HCT116 (cell line): ENCODE results near the gene EIF4E2. TPM values are rescaled to one million over a fixed set of nuclear protein-coding genes. Genes with fewer than 3 reads are reported as not detected.

Source experiments
- ATAC-seq: fragments of 200-7000 bp; cut with Tn5 transposase; 2 replicates; pipeline ENCODE4 v1.9.1; 2020; ENCODE audit warnings: mild to moderate bottlenecking, moderate library complexity
- BruUV-seq: library from RNA; stranded (reverse); fragments of 400-500 nt; replicated peaks from 2 replicates; lab custom pipeline; 2021; lab: Mats Ljungman, UMichigan
- CTCF ChIA-PET: fragments of 300-600 bp; sonication (Branson Sonifier 250); formaldehyde crosslinking; loops from one replicate; lab custom pipeline; 2021; ENCODE audit warnings: antibody characterized with exemption; lab: Charles Lee
- POLR2A ChIA-PET: fragments of 300-600, 350-600 bp; sonication (Branson Sonifier 250); formaldehyde crosslinking; loops from one replicate; lab custom pipeline; 2021; ENCODE audit warnings: antibody characterized with exemption; lab: Charles Lee
- RAD21 ChIA-PET, 2 experiments: fragments of 300-600 bp; sonication (Branson Sonifier 250); formaldehyde crosslinking; loops; one replicate each; lab custom pipeline; 2023; ENCODE audit warnings: low total read pairs in 2 of 2; ENCODE audit not compliant: uncharacterized antibody in 2 of 2, unreplicated experiment in 2 of 2, low non-redundant PET in 1 of 2; lab: Charles Lee
- DNase-seq: peaks from one replicate; pipeline ENCODE4 v3.0.0-alpha.2; 2010; ENCODE audit warnings: low read depth, low spot score
- H2AFZ ChIP-seq: fragments of 200-600 bp; shearing (Covaris generic), sonication (generic); 2 replicates; pipeline ENCODE4 v1.6.1; 2017; ENCODE audit warnings: low read depth, mixed run types, mixed read lengths, antibody characterized with exemption, low read length; ENCODE audit not compliant: poor library complexity, severe bottlenecking
- H3K27ac ChIP-seq: 2 replicates; pipeline ENCODE4 v1.5.1; 2012; ENCODE audit warnings: low read depth, low read length
- H3K27me3 ChIP-seq: fragments of 200-600 bp; sonication (generic); 2 replicates; pipeline ENCODE4 v1.6.1; 2016; ENCODE audit warnings: mixed run types, low read length, mixed read lengths; ENCODE audit not compliant: insufficient read depth
- H3K36me3 ChIP-seq, 2 experiments: fragments of 200-500 bp in 1 of 2; fragments of 200-600 bp in 1 of 2; sonication (Bioruptor generic) in 1 of 2; sonication (generic) in 1 of 2; 2 replicates each; pipeline versions ENCODE4 v1.5.1 to v1.6.1; 2014 to 2016; ENCODE audit warnings: low read length in 2 of 2, inconsistent platforms in 1 of 2, mixed read lengths in 1 of 2, mixed run types in 1 of 2; ENCODE audit not compliant: insufficient read depth in 2 of 2, control insufficient read depth in 1 of 2
- H3K4me1 ChIP-seq, 2 experiments: fragments of 200-600 bp in 1 of 2; sonication (generic) in 1 of 2; 2 replicates each; pipeline versions ENCODE4 v1.5.1 to v1.6.1; 2012 to 2017; ENCODE audit warnings: low read length in 2 of 2, inconsistent platforms in 1 of 2, mild to moderate bottlenecking in 1 of 2, mixed read lengths in 1 of 2, mixed run types in 1 of 2, moderate library complexity in 1 of 2; ENCODE audit not compliant: insufficient read depth in 2 of 2, control insufficient read depth in 1 of 2
- H3K4me2 ChIP-seq: fragments of 200-600 bp; sonication (generic); 2 replicates; pipeline ENCODE4 v1.6.1; 2017; ENCODE audit warnings: mixed run types, low read length, mixed read lengths
- H3K4me3 ChIP-seq, 2 experiments: fragments of 200-600 bp in 1 of 2; sonication (generic) in 1 of 2; replicated peaks in 1 of 2; 2 replicates each; pipeline ENCODE4 v1.5.1; 2011 to 2016; ENCODE audit warnings: low read length in 2 of 2, control low read depth in 1 of 2, low read depth in 1 of 2, mild to moderate bottlenecking in 1 of 2, mixed read lengths in 1 of 2, mixed run types in 1 of 2
- H3K79me2 ChIP-seq: fragments of 200-600 bp; sonication (generic); 2 replicates; pipeline ENCODE4 v1.6.1; 2017; ENCODE audit warnings: mild to moderate bottlenecking, mixed run types, low read length, moderate library complexity, mixed read lengths; ENCODE audit not compliant: insufficient read depth
- H3K9ac ChIP-seq: fragments of 200-600 bp; sonication (generic); 2 replicates; pipeline ENCODE4 v1.6.1; 2016; ENCODE audit warnings: low read length, mixed read lengths
- H3K9me2 ChIP-seq: fragments of 200-600 bp; sonication (generic), shearing (Covaris generic); 2 replicates; pipeline ENCODE4 v1.6.1; 2017; ENCODE audit warnings: mixed run types, mild to moderate bottlenecking, moderate library complexity; ENCODE audit not compliant: insufficient read depth
- H3K9me3 ChIP-seq, 2 experiments: fragments of 200-500 bp in 1 of 2; fragments of 200-600 bp in 1 of 2; sonication (Bioruptor generic) in 1 of 2; sonication (generic) in 1 of 2; 2 replicates each; pipeline ENCODE4 v1.6.1; 2014 to 2017; ENCODE audit warnings: low read length in 2 of 2, mixed read lengths in 2 of 2, inconsistent platforms in 1 of 2, low read depth in 1 of 2, mild to moderate bottlenecking in 1 of 2, mixed run types in 1 of 2, moderate library complexity in 1 of 2; ENCODE audit not compliant: control insufficient read depth in 1 of 2, insufficient read depth in 1 of 2
- H4K20me1 ChIP-seq: fragments of 200-600 bp; sonication (generic), shearing (Covaris generic); 2 replicates; pipeline ENCODE4 v1.6.1; 2017; ENCODE audit warnings: mixed run types, mild to moderate bottlenecking, moderate library complexity; ENCODE audit not compliant: insufficient read depth
- CBX3 ChIP-seq: IDR thresholded peaks from 2 replicates; pipeline ENCODE4 v1.6.1; 2012; ENCODE audit warnings: low read depth
- FOSL1 ChIP-seq: IDR thresholded peaks from 2 replicates; pipeline ENCODE4 v1.6.1; 2012; ENCODE audit warnings: low read depth
- JUND ChIP-seq: IDR thresholded peaks from 2 replicates; pipeline ENCODE4 v1.6.1; 2012
- POLR2A ChIP-seq: IDR thresholded peaks from 2 replicates; pipeline ENCODE4 v1.7.0; 2011; ENCODE audit warnings: borderline replicate concordance; ENCODE audit not compliant: insufficient read depth, insufficient read length; ENCODE audit errors: extremely low read depth
- RAD21 ChIP-seq: IDR thresholded peaks from 2 replicates; pipeline ENCODE4 v1.6.1; 2012; ENCODE audit warnings: low read depth, mild to moderate bottlenecking
- SP1 ChIP-seq: IDR thresholded peaks from 2 replicates; pipeline ENCODE4 v1.6.1; 2012; ENCODE audit warnings: low read depth
- SRF ChIP-seq: IDR thresholded peaks from 2 replicates; pipeline ENCODE4 v1.6.1; 2012; ENCODE audit warnings: low read depth
- YY1 ChIP-seq: IDR thresholded peaks from 2 replicates; pipeline ENCODE4 v1.6.1; 2011; ENCODE audit warnings: low read length, low read depth, moderate library complexity, mild to moderate bottlenecking; ENCODE audit not compliant: insufficient replicate concordance; ENCODE audit errors: extremely low read depth
- ZFX ChIP-seq: fragments of 450-650 bp; IDR thresholded peaks from 2 replicates; pipeline ENCODE4 v1.6.1; 2017
- ZNF274 ChIP-seq: fragments of 200-500 bp; sonication (Bioruptor generic); IDR thresholded peaks from 2 replicates; pipeline ENCODE4 v1.6.1; 2014; ENCODE audit warnings: mild to moderate bottlenecking, low read depth, low read length, inconsistent platforms
- intact Hi-C: fragments of 100-400 bp; cut with micrococcal nuclease; formaldehyde crosslinking; loops from 2 replicates; pipeline ENCODE4 v1.10.0; 2022
- total RNA-seq: library from RNA; stranded (reverse); gene quantifications from one replicate; pipeline ENCODE4 v1.2.1, GENCODE V29; 2021; ENCODE audit not compliant: unreplicated experiment
- TF ChIP-seq, protein P1 (sequence below): IDR thresholded peaks from 2 replicates; pipeline ENCODE4 v1.6.1; 2011; ENCODE audit warnings: mild to moderate bottlenecking, low read length, moderate library complexity; ENCODE audit not compliant: insufficient replicate concordance; ENCODE audit errors: extremely low read depth
- TF ChIP-seq, protein P2 (sequence below): IDR thresholded peaks from 2 replicates; pipeline ENCODE4 v1.6.1; 2012
- TF ChIP-seq, protein P3 (sequence below): IDR thresholded peaks from 2 replicates; pipeline ENCODE4 v1.6.1; 2012; ENCODE audit warnings: low read depth

EIF4E2 gene
- total RNA-seq, 1 experiment from 2014 or later: 58.6 TPM

GRCh38 chr2:232576995-232577394, 26.5 kb downstream of the EIF4E2 start:
- H3K79me2 ChIP-seq: no peaks in the 10 kb centered on the region
- POLR2A ChIA-PET: no interaction called here
- no peaks in the 10 kb centered on the region for H4K20me1 ChIP-seq
- RAD21 ChIA-PET: no interaction called here
- no peak overlapping the region for H3K27ac ChIP-seq
- DNase-seq: no peak
- H3K4me2 ChIP-seq: no peak overlapping the region
- H3K4me1 ChIP-seq: no peaks in the 10 kb centered on the region
- no peak for TF ChIP-seq YY1
- TF ChIP-seq ZNF274: no peak
- TF ChIP-seq, all 23 proteins: peak for 0
- CTCF ChIA-PET: no interaction called here
- H2AFZ ChIP-seq: no peak overlapping the region
- no TSS peak for BruUV-seq
- H3K9ac ChIP-seq: no peak overlapping the region
- no peaks in the 10 kb centered on the region for H3K9me2 ChIP-seq
- peaks cover 0 to 2% of the 10 kb centered on the region in 2 experiments; a peak in 1 of 4 replicates for H3K36me3 ChIP-seq
- no peaks in the 10 kb centered on the region for H3K27me3 ChIP-seq
- no peak for ATAC-seq
- H3K9me3 ChIP-seq: no peaks in the 10 kb centered on the region
- intact Hi-C loops: no loop called here
- H3K4me3 ChIP-seq: no peak overlapping the region

DNA sequence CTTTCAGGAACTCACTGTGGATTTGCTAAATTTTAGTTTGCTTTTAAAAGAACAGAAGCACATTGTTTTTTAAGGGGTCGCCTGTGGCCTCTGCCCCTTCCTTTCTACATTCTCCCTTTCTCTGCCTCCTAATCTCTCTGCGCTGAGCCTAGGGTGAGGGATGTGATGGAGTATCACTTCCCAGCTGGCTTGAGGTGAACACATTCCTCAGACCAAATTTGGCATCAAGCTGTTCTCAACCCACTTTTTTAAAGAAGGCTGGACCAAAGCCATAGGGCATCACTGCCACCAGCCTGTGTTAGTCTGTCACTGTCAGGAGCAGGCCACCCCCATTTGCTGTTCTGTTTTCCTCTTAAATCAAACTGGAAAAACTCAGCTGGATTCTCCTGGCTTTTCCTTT, 27.4 kb downstream of the EIF4E2 start:
- H3K4me1 ChIP-seq: no peaks in the 10 kb centered on the region
- H3K27ac ChIP-seq: no peak overlapping the region
- RAD21 ChIA-PET: no interaction called here
- TF ChIP-seq YY1 (no peak), SP1 (no peak), FOSL1 (no peak), POLR2A (no peak), SRF (no peak), ZFX (no peak), ZNF274 (no peak), CBX3 (no peak), JUND (no peak), RAD21 (no peak)
- TF ChIP-seq, protein P1, sequence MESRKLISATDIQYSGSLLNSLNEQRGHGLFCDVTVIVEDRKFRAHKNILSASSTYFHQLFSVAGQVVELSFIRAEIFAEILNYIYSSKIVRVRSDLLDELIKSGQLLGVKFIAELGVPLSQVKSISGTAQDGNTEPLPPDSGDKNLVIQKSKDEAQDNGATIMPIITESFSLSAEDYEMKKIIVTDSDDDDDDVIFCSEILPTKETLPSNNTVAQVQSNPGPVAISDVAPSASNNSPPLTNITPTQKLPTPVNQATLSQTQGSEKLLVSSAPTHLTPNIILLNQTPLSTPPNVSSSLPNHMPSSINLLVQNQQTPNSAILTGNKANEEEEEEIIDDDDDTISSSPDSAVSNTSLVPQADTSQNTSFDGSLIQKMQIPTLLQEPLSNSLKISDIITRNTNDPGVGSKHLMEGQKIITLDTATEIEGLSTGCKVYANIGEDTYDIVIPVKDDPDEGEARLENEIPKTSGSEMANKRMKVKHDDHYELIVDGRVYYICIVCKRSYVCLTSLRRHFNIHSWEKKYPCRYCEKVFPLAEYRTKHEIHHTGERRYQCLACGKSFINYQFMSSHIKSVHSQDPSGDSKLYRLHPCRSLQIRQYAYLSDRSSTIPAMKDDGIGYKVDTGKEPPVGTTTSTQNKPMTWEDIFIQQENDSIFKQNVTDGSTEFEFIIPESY: no peak
- TF ChIP-seq, protein P2, sequence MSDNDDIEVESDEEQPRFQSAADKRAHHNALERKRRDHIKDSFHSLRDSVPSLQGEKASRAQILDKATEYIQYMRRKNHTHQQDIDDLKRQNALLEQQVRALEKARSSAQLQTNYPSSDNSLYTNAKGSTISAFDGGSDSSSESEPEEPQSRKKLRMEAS: no peak
- TF ChIP-seq, protein P3, sequence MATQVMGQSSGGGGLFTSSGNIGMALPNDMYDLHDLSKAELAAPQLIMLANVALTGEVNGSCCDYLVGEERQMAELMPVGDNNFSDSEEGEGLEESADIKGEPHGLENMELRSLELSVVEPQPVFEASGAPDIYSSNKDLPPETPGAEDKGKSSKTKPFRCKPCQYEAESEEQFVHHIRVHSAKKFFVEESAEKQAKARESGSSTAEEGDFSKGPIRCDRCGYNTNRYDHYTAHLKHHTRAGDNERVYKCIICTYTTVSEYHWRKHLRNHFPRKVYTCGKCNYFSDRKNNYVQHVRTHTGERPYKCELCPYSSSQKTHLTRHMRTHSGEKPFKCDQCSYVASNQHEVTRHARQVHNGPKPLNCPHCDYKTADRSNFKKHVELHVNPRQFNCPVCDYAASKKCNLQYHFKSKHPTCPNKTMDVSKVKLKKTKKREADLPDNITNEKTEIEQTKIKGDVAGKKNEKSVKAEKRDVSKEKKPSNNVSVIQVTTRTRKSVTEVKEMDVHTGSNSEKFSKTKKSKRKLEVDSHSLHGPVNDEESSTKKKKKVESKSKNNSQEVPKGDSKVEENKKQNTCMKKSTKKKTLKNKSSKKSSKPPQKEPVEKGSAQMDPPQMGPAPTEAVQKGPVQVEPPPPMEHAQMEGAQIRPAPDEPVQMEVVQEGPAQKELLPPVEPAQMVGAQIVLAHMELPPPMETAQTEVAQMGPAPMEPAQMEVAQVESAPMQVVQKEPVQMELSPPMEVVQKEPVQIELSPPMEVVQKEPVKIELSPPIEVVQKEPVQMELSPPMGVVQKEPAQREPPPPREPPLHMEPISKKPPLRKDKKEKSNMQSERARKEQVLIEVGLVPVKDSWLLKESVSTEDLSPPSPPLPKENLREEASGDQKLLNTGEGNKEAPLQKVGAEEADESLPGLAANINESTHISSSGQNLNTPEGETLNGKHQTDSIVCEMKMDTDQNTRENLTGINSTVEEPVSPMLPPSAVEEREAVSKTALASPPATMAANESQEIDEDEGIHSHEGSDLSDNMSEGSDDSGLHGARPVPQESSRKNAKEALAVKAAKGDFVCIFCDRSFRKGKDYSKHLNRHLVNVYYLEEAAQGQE: no peak
- no peaks in the 10 kb centered on the region for H3K9me2 ChIP-seq
- H2AFZ ChIP-seq: no peak overlapping the region
- H3K4me2 ChIP-seq: no peak overlapping the region
- H3K36me3 ChIP-seq: peaks cover 0 to 2% of the 10 kb centered on the region in 2 experiments; a peak in 2 of 4 replicates
- CTCF ChIA-PET: no interaction called here
- no peaks in the 10 kb centered on the region for H3K9me3 ChIP-seq
- H3K4me3 ChIP-seq: no peak overlapping the region
- H4K20me1 ChIP-seq: no peaks in the 10 kb centered on the region
- no peak for ATAC-seq
- H3K27me3 ChIP-seq: no peaks in the 10 kb centered on the region
- DNase-seq: no peak
- intact Hi-C loops: no loop called here
- BruUV-seq: no TSS peak
- no peak overlapping the region for H3K9ac ChIP-seq
- H3K79me2 ChIP-seq: no peaks in the 10 kb centered on the region
- POLR2A ChIA-PET: no interaction called here
